Endothelial cell of umbilical vein (primary cell): ENCODE data around the gene MRTO4. TPM values are rescaled to one million over a fixed set of nuclear protein-coding genes. Genes with fewer than 3 reads are reported as not detected.

Source experiments
- Bru-seq: library from RNA; stranded (reverse); fragments of 400-500 nt; gene quantifications from one replicate; lab custom pipeline; 2021; lab: Mats Ljungman, UMichigan
- BruChase-seq, 2 experiments: library from RNA; stranded (reverse); fragments of 400-500 nt; gene quantifications; one replicate each; lab custom pipeline; 2021; lab: Mats Ljungman, UMichigan
- BruUV-seq: library from RNA; stranded (reverse); fragments of 400-500 nt; replicated peaks from 2 replicates; lab custom pipeline; 2021; lab: Mats Ljungman, UMichigan
- CTCF ChIA-PET: fragments of 300-600, 350-600 bp; sonication (Branson Sonifier 250); formaldehyde crosslinking; loops from one replicate; lab custom pipeline; 2021; ENCODE audit warnings: antibody characterized with exemption, inconsistent platforms; lab: Charles Lee
- POLR2A ChIA-PET: fragments of 300-600, 350-600 bp; sonication (Branson Sonifier 250); formaldehyde crosslinking; loops from one replicate; lab custom pipeline; 2021; ENCODE audit warnings: antibody characterized with exemption, inconsistent platforms; lab: Charles Lee
- DNase-seq: peaks from one replicate; pipeline ENCODE4 v3.0.0-alpha.2; 2011; ENCODE audit warnings: low read depth, low spot score
- FAIRE-seq: peaks from 2 replicates; lab custom pipeline; 2011; peaks lifted over from hg19 to GRCh38; lab: Jason Lieb, UNC
- H2AFZ ChIP-seq: 2 replicates; pipeline ENCODE4 v1.6.0; 2012; ENCODE audit warnings: low read depth, low read length, control low read depth, inconsistent platforms
- H3K27ac ChIP-seq: 2 replicates; pipeline ENCODE4 v1.5.1; 2011; ENCODE audit warnings: low read depth, mild to moderate bottlenecking, control low read depth, low read length, moderate library complexity; ENCODE audit not compliant: insufficient read depth
- H3K27me3 ChIP-seq, 2 experiments: 2 replicates each; pipeline versions ENCODE4 v1.6.0 to v1.6.1; 2011; ENCODE audit warnings: low read length in 2 of 2, mixed read lengths in 1 of 2; ENCODE audit not compliant: control insufficient read depth in 2 of 2, insufficient read depth in 2 of 2
- H3K36me3 ChIP-seq, 2 experiments: 2 replicates in 1 of 2; 3 replicates in 1 of 2; pipeline ENCODE4 v1.5.1; 2011; ENCODE audit warnings: low read length in 2 of 2, mild to moderate bottlenecking in 1 of 2, moderate library complexity in 1 of 2; ENCODE audit not compliant: control insufficient read depth in 2 of 2, insufficient read depth in 2 of 2; ENCODE audit errors: extremely low read depth in 1 of 2
- H3K4me1 ChIP-seq: 3 replicates; pipeline ENCODE4 v1.5.1; 2011; ENCODE audit warnings: mild to moderate bottlenecking, low read length; ENCODE audit not compliant: control insufficient read depth, insufficient read depth; ENCODE audit errors: extremely low read depth
- H3K4me2 ChIP-seq: 2 replicates; pipeline ENCODE4 v1.6.1; 2011; ENCODE audit warnings: low read length, control low read depth, mixed read lengths; ENCODE audit not compliant: insufficient read depth
- H3K4me3 ChIP-seq, 3 experiments: fragments of 200-600 bp in 1 of 3; sonication (generic), shearing (Covaris generic) in 1 of 3; replicated peaks in 1 of 3; 2 replicates each; pipeline ENCODE4 v1.5.1; 2011 to 2016; ENCODE audit warnings: control low read depth in 3 of 3, low read length in 3 of 3, mild to moderate bottlenecking in 2 of 3, inconsistent platforms in 1 of 3, low read depth in 1 of 3, moderate library complexity in 1 of 3; ENCODE audit not compliant: insufficient read depth in 1 of 3
- H3K79me2 ChIP-seq: 2 replicates; pipeline ENCODE4 v1.6.0; 2012; ENCODE audit warnings: low read length, inconsistent platforms; ENCODE audit not compliant: control insufficient read depth, insufficient read depth
- H3K9ac ChIP-seq: replicated peaks from 2 replicates; pipeline ENCODE3; 2011; ENCODE audit warnings: low read length, control low read depth; ENCODE audit not compliant: insufficient read depth; ENCODE audit errors: extremely low read depth
- H3K9me1 ChIP-seq: replicated peaks from 3 replicates; pipeline ENCODE4 v1.6.0; 2011; ENCODE audit warnings: mild to moderate bottlenecking, low read length; ENCODE audit not compliant: control insufficient read depth, insufficient read depth; ENCODE audit errors: extremely low read depth
- H3K9me3 ChIP-seq: replicated peaks from 2 replicates; pipeline ENCODE4 v1.5.1; 2012; ENCODE audit warnings: low read length, inconsistent platforms; ENCODE audit not compliant: control insufficient read depth, insufficient read depth
- H4K20me1 ChIP-seq: replicated peaks from 2 replicates; pipeline ENCODE3; 2011; ENCODE audit warnings: mild to moderate bottlenecking, low read length; ENCODE audit not compliant: control insufficient read depth, insufficient read depth; ENCODE audit errors: extremely low read depth
- FOS ChIP-seq: IDR thresholded peaks from 2 replicates; pipeline ENCODE4 v1.6.1; 2011; ENCODE audit warnings: mild to moderate bottlenecking, low read length, moderate library complexity, borderline replicate concordance; ENCODE audit not compliant: insufficient read depth
- GATA2 ChIP-seq: IDR thresholded peaks from 2 replicates; pipeline ENCODE4 v1.7.0; 2011; ENCODE audit warnings: low read depth, mild to moderate bottlenecking, moderate library complexity, mixed read lengths, low read length; ENCODE audit not compliant: insufficient read length, insufficient read depth
- MYC ChIP-seq: IDR thresholded peaks from one replicate; pipeline ENCODE4 v1.6.1; 2011; ENCODE audit warnings: mild to moderate bottlenecking, low read depth, low read length
- POLR2A ChIP-seq: IDR thresholded peaks from 2 replicates; pipeline ENCODE4 v1.6.1; 2012; ENCODE audit warnings: low read depth, mild to moderate bottlenecking, control low read depth, low read length
- POLR2AphosphoS5 ChIP-seq: IDR thresholded peaks from 2 replicates; pipeline ENCODE4 v1.6.1; 2012; ENCODE audit warnings: low read depth, mild to moderate bottlenecking, control low read depth, low read length, moderate library complexity; ENCODE audit not compliant: insufficient read depth
- dilution Hi-C: fragments of 300-500 bp; cut with MboI; formaldehyde crosslinking; loops from one replicate; pipeline ENCODE4 v1.15.0; 2019; ENCODE audit warnings: low sequenced_read_pairs; ENCODE audit not compliant: extremely low pct_ligation_motif_present
- intact Hi-C: fragments of 100-400 bp; cut with micrococcal nuclease; formaldehyde crosslinking; loops from one replicate; pipeline ENCODE4 v1.10.0; 2022
- long read RNA-seq: library from polyadenylated mRNA; stranded (forward); transcript quantifications from one replicate; pipeline ENCODE4 v2.0.0, GENCODE V29; 2021
- polyA minus RNA-seq, 3 experiments: library from RNA; depleted of rRNA, polyadenylated mRNA; stranded (reverse); fragments of >200 nt; gene quantifications; 1 replicate in 1 of 3; 2 replicates in 2 of 3; pipeline ENCODE4 v1.2.3, GENCODE V29; 2011
- polyA plus RNA-seq, 4 experiments: library from polyadenylated mRNA; depleted of rRNA in 3 of 4; stranded (reverse) in 3 of 4; unstranded in 1 of 4; fragments of >200 nt; gene quantifications; 2 replicates each; pipeline versions ENCODE4 v1.2.1 to v1.2.3, GENCODE V29; 2011 to 2012; ENCODE audit warnings: missing spikeins in 1 of 4
- total RNA-seq: library from RNA; stranded (reverse); gene quantifications from 2 replicates; pipeline ENCODE4 v1.2.3, GENCODE V29; 2021
- TF ChIP-seq, protein P1 (sequence below): IDR thresholded peaks from 2 replicates; pipeline ENCODE4 v1.6.1; 2011; ENCODE audit not compliant: insufficient read depth, insufficient read length

Gene MRTO4
- total RNA-seq (47.7 and 49.4 TPM in 2 replicates), polyA plus RNA-seq (27.2 and 33.6 TPM in 2 replicates), polyA minus RNA-seq (19.2 and 19.9 TPM in 2 replicates), Bru-seq, nascent RNA (percentile 78 among the genes with signal in this experiment), BruChase-seq, experiment 1, labeled RNA remaining after a 6-hour chase (percentile 90 among the genes with signal in this experiment), BruChase-seq, experiment 2, labeled RNA remaining after a 2-hour chase (percentile 85 among the genes with signal in this experiment)
- 48.3 and 59.0 TPM in 2 replicates for polyA plus RNA-seq (2011; cell fraction: cytosol; rRNA removed)
- polyA plus RNA-seq (2011; cell fraction: nucleus; rRNA removed), result 28.7 and 32.2 TPM in 2 replicates
- polyA plus RNA-seq (2012), result 29.9 and 42.7 TPM in 2 replicates
- 25.6 TPM for polyA minus RNA-seq (2011; cell fraction: cytosol; rRNA and poly(A)+ RNA removed)
- polyA minus RNA-seq (2011; cell fraction: nucleus; rRNA and poly(A)+ RNA removed), result 7.3 and 11.7 TPM in 2 replicates
- long read RNA-seq, transcript MRTO4-201 (8 exons, 2,315 nt), result major isoform, 100 of 119 reads
- long read RNA-seq, partial matches to known transcripts, result 4 of 119 reads
- long read RNA-seq, other reads (novel, unspliced or antisense), result 15 of 119 reads

DNA sequence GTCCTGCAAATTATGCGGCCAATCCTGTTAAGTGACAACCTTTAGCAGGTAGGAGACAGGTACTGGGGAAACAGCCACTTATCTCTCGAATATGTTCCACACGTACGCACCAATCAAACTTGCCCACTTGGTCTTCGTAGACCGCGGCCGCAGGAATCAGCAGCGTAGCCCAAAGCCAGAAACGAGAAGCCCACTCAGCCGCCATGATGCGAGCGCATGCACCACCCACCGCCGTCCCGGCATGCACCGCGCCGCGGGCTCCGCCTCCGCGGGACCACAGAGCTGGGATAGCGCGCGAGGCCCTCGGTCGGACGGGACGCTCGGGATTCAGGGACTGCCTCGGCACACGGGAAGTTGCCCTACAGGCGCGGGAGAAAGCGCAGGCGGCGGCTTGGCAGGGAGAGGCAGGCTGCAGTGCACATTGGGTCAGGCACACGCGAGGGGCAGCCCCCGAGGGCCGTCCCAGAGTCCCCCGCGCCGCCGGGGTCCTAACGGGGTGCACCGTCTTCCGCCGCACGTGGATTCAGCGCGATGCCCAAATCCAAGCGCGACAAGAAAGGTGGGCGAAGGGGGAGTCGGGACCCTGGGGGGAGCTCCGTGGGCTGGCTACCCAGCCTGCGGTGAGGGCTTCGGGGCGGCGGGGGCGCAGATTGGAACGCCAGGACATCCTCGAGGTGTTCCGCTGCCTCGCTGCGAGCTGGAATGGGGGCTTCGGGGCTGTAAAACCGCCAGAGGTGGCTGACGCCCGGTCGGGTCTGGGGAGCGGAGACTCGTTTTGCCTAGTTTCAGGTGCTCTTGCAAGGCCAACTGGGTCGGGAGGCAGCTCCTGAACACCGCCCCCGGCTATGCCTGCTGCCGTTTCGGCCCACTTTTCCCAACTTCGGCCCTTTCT lies at the start of gene MRTO4, which contains the start of gene EMC1:
Gene MRTO4 (plus strand): TSS at position 501 of the 892 bp plus-strand sequence. CDS start 31 bp downstream, at position 532.
Gene EMC1 (minus strand): TSS at position 220 of the 892 bp plus-strand sequence. CDS start 15 bp downstream, at position 205.
- H3K79me2 ChIP-seq, result peaks cover 80% of the 10 kb centered on the region
- DNase-seq, result peak; percentile 89
- peaks cover 18% of the 10 kb centered on the region for H3K4me1 ChIP-seq
- no peaks in the 10 kb centered on the region for H3K27me3 ChIP-seq
- TSS peak; percentile 56 for BruUV-seq
- peak within 1 kb of the TSS; percentile 84 for H3K9ac ChIP-seq
- H3K9me3 ChIP-seq, result no peaks in the 10 kb centered on the region
- ChIA-PET CTCF (interaction anchor here (0.6 to 2.2 kb wide), 7 partner anchors 11 to 408 kb away, joined by 3 to 13 read pairs (median 4); partner anchors contain the start of genes AKR7A2 and SLC66A1), POLR2A (interaction anchor here (1.1 kb wide), 1 partner anchor 17 kb away, joined by 3 read pairs; no protein-coding TSS in a partner anchor)
- dilution Hi-C loops, result no loop called here
- no peaks in the 10 kb centered on the region for H3K9me1 ChIP-seq
- H4K20me1 ChIP-seq, result peaks cover 2% of the 10 kb centered on the region
- peaks cover 0 to 2% of the 10 kb centered on the region in 2 experiments for H3K36me3 ChIP-seq
- peak within 1 kb of the TSS; percentile 59 to 81 (median 78) for H3K4me3 ChIP-seq
- TF ChIP-seq, protein P1, sequence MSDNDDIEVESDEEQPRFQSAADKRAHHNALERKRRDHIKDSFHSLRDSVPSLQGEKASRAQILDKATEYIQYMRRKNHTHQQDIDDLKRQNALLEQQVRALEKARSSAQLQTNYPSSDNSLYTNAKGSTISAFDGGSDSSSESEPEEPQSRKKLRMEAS, result peak; percentile 80
- TF ChIP-seq GATA2 (no peak), POLR2AphosphoS5 (peak; percentile 93), FOS (no peak), POLR2A (peak; percentile 91), MYC (peak; percentile 87)
- H3K27ac ChIP-seq, result peak within 1 kb of the TSS; percentile 54
- peak within 1 kb of the TSS; percentile 33 for H2AFZ ChIP-seq
- intact Hi-C loops, result loop anchor here (1.0 to 10.0 kb wide), 5 partner anchors 41 to 402 kb away; partner anchors contain the start of genes AKR7A2, SLC66A1 and UBR4
- FAIRE-seq, result peak; percentile 92
- H3K4me2 ChIP-seq, result peak within 1 kb of the TSS; percentile 97
